Panc1 (cell line): ENCODE measurements around the gene UBLCP1. TPM values are rescaled to one million over a fixed set of nuclear protein-coding genes. Genes with fewer than 3 reads are reported as not detected.

Experiments
- ATAC-seq: fragments of 200-7000 bp; cut with Tn5 transposase; 2 replicates; pipeline ENCODE4 v1.9.1; 2020; ENCODE audit warnings: mild to moderate bottlenecking, moderate library complexity
- BruUV-seq: library from RNA; stranded (reverse); fragments of 400-500 nt; replicated peaks from 2 replicates; lab custom pipeline; 2021; lab: Mats Ljungman, UMichigan
- CTCF ChIA-PET: fragments of 300-600 bp; sonication (Branson Sonifier 250); formaldehyde crosslinking; loops from one replicate; lab custom pipeline; 2022; ENCODE audit warnings: antibody characterized with exemption; lab: Charles Lee
- POLR2A ChIA-PET: fragments of 300-600 bp; sonication (Branson Sonifier 250); formaldehyde crosslinking; loops from one replicate; lab custom pipeline; 2022; ENCODE audit warnings: antibody characterized with exemption; lab: Charles Lee
- DNase-seq: peaks from one replicate; pipeline ENCODE4 v3.0.0-alpha.2; 2010; ENCODE audit warnings: low read depth, low spot score
- H3K27ac ChIP-seq: 2 replicates; pipeline ENCODE4 v1.5.1; 2011; ENCODE audit warnings: mild to moderate bottlenecking, low read length, inconsistent platforms
- H3K27me3 ChIP-seq: fragments of 200-500 bp; sonication (Bioruptor generic); 2 replicates; pipeline ENCODE4 v1.6.0; 2014; ENCODE audit warnings: low read length, inconsistent platforms; ENCODE audit not compliant: control insufficient read depth, insufficient read depth
- H3K36me3 ChIP-seq: fragments of 200-500 bp; sonication (Bioruptor generic); 2 replicates; pipeline ENCODE4 v1.5.1; 2014; ENCODE audit warnings: inconsistent platforms, mild to moderate bottlenecking, low read length, moderate library complexity; ENCODE audit not compliant: control insufficient read depth, insufficient read depth
- H3K4me1 ChIP-seq: 2 replicates; pipeline ENCODE4 v1.5.1; 2011; ENCODE audit warnings: inconsistent platforms, mild to moderate bottlenecking, low read length, moderate library complexity; ENCODE audit not compliant: control insufficient read depth, insufficient read depth
- H3K4me3 ChIP-seq, 2 experiments: 2 replicates each; pipeline ENCODE4 v1.5.1; 2011 to 2012; ENCODE audit warnings: low read depth in 2 of 2, low read length in 2 of 2, mild to moderate bottlenecking in 2 of 2, inconsistent platforms in 1 of 2, moderate library complexity in 1 of 2
- H3K9me3 ChIP-seq: fragments of 200-500 bp; sonication (Bioruptor generic); 2 replicates; pipeline ENCODE4 v1.5.1; 2014; ENCODE audit warnings: low read depth, mild to moderate bottlenecking, inconsistent platforms, low read length, moderate library complexity; ENCODE audit not compliant: control insufficient read depth, insufficient read depth
- POLR2AphosphoS5 ChIP-seq: IDR thresholded peaks from 2 replicates; pipeline ENCODE4 v1.6.1; 2012; ENCODE audit warnings: mild to moderate bottlenecking, low read depth, low read length, moderate library complexity
- SIN3A ChIP-seq: IDR thresholded peaks from 2 replicates; pipeline ENCODE4 v1.6.1; 2012; ENCODE audit warnings: low read depth, mild to moderate bottlenecking, low read length, moderate library complexity, borderline replicate concordance; ENCODE audit not compliant: insufficient read depth
- TCF7L2 ChIP-seq: IDR thresholded peaks from 2 replicates; pipeline ENCODE4 v1.6.1; 2011; ENCODE audit warnings: mild to moderate bottlenecking, low read depth, low read length, inconsistent platforms
- in situ Hi-C: cut with HindIII; loops from 2 replicates; pipeline ENCODE4 v1.10.0; 2016; ENCODE audit warnings: low sequenced_read_pairs, low pct_unique_long_range_greater_than_20kb
- intact Hi-C: fragments of 100-400 bp; cut with micrococcal nuclease; formaldehyde crosslinking; loops from one replicate; pipeline ENCODE4 v1.10.0; 2022; ENCODE audit not compliant: unreplicated experiment
- total RNA-seq: library from RNA; stranded (reverse); gene quantifications from one replicate; pipeline ENCODE4 v1.2.1, GENCODE V29; 2021; ENCODE audit not compliant: unreplicated experiment
- TF ChIP-seq, protein P1 (sequence below), 2 experiments: IDR thresholded peaks; 2 replicates each; pipeline ENCODE4 v1.6.1; 2011 to 2012; ENCODE audit warnings: low read depth in 2 of 2, control low read depth in 1 of 2, low read length in 1 of 2, mild to moderate bottlenecking in 1 of 2, moderate library complexity in 1 of 2; ENCODE audit not compliant: insufficient read depth in 1 of 2
- TF ChIP-seq, protein P2 (sequence below): fragments of 450-650 bp; IDR thresholded peaks from 2 replicates; pipeline ENCODE4 v1.5.1; 2017; ENCODE audit warnings: mild to moderate bottlenecking

Gene UBLCP1
- total RNA-seq, 1 experiment from 2014 or later = 31.8 TPM

DNA sequence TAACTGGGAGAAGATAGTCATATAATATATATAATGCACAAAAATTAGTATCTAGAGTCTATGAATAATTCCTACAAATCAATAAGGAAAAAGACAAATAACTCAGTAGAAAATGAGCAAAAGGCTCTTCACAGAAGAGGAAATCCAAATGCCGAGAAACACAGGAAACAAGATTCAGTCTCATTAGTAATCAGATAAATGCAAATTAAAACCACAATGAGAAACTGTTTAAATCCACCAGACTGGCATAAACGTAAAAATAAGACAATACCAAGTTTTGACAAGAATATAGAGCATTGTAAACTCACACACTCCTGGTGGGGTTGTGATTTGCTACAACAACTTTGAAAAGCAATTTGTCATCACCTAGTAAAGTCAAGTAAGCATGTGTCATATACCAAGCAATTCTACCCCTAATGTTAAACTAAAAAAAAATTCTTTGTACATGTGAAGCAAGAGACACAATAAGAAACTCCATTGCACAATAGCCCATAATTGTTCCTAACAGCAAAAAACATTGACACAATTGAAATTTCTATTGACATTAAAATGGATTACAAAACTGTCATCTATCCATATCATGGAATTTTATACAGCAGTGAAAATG, 21.0 kb upstream of the UBLCP1 start:
- intact Hi-C loops = no loop called here
- TF ChIP-seq POLR2AphosphoS5 = no peak
- TF ChIP-seq, protein P1, sequence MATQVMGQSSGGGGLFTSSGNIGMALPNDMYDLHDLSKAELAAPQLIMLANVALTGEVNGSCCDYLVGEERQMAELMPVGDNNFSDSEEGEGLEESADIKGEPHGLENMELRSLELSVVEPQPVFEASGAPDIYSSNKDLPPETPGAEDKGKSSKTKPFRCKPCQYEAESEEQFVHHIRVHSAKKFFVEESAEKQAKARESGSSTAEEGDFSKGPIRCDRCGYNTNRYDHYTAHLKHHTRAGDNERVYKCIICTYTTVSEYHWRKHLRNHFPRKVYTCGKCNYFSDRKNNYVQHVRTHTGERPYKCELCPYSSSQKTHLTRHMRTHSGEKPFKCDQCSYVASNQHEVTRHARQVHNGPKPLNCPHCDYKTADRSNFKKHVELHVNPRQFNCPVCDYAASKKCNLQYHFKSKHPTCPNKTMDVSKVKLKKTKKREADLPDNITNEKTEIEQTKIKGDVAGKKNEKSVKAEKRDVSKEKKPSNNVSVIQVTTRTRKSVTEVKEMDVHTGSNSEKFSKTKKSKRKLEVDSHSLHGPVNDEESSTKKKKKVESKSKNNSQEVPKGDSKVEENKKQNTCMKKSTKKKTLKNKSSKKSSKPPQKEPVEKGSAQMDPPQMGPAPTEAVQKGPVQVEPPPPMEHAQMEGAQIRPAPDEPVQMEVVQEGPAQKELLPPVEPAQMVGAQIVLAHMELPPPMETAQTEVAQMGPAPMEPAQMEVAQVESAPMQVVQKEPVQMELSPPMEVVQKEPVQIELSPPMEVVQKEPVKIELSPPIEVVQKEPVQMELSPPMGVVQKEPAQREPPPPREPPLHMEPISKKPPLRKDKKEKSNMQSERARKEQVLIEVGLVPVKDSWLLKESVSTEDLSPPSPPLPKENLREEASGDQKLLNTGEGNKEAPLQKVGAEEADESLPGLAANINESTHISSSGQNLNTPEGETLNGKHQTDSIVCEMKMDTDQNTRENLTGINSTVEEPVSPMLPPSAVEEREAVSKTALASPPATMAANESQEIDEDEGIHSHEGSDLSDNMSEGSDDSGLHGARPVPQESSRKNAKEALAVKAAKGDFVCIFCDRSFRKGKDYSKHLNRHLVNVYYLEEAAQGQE (IDR thresholded peaks at IDR 0.05; ENCODE audit: insufficient read depth in 1 of 2, low read depth in 2 of 2, low read length in 1 of 2) = no peak
- TF ChIP-seq, protein P2, sequence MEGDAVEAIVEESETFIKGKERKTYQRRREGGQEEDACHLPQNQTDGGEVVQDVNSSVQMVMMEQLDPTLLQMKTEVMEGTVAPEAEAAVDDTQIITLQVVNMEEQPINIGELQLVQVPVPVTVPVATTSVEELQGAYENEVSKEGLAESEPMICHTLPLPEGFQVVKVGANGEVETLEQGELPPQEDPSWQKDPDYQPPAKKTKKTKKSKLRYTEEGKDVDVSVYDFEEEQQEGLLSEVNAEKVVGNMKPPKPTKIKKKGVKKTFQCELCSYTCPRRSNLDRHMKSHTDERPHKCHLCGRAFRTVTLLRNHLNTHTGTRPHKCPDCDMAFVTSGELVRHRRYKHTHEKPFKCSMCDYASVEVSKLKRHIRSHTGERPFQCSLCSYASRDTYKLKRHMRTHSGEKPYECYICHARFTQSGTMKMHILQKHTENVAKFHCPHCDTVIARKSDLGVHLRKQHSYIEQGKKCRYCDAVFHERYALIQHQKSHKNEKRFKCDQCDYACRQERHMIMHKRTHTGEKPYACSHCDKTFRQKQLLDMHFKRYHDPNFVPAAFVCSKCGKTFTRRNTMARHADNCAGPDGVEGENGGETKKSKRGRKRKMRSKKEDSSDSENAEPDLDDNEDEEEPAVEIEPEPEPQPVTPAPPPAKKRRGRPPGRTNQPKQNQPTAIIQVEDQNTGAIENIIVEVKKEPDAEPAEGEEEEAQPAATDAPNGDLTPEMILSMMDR = no peak
- TF ChIP-seq SIN3A = no peak
- ATAC-seq (no peak), DNase-seq (no peak)
- POLR2A ChIA-PET = no interaction called here
- H3K27me3 ChIP-seq = no peaks in the 10 kb centered on the region
- BruUV-seq = no TSS peak
- CTCF ChIA-PET = no interaction called here
- H3K36me3 ChIP-seq = no peaks in the 10 kb centered on the region
- no peaks in the 10 kb centered on the region for H3K9me3 ChIP-seq
- H3K4me3 ChIP-seq = no peak overlapping the region
- H3K4me1 ChIP-seq = peaks cover 6% of the 10 kb centered on the region; the same call in 1 of the 2 replicates
- no peak overlapping the region for H3K27ac ChIP-seq
- in situ Hi-C loops = no loop called here

DNA sequence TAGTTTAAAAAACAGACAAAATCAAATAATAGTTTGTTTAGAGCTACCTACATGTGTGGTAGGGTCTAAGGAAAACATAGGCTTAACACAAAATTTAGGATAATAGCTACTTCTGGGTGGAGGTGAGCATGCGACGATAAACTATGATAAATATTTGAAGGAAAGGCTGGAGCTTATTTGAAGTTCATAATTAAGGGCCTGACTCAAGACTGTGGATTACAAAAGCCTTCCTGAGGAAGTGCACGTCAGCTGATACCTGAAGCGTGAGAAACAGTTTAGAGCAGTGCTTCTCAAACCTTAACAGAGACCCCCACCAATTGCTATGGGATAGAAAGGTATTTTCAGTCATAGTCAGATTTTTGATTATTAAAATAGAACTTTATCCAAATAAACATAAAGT, 20.4 kb upstream of the UBLCP1 start:
- BruUV-seq = no TSS peak
- POLR2A ChIA-PET = no interaction called here
- CTCF ChIA-PET = no interaction called here
- TF ChIP-seq TCF7L2 = no peak
- TF ChIP-seq, protein P1 (IDR thresholded peaks at IDR 0.05; ENCODE audit: insufficient read depth in 1 of 2, low read depth in 2 of 2, low read length in 1 of 2) = no peak
- no peak for TF ChIP-seq POLR2AphosphoS5
- TF ChIP-seq, protein P2 = no peak
- TF ChIP-seq SIN3A = no peak
- in situ Hi-C loops = no loop called here
- Histone ChIP-seq H3K27me3 (no peaks in the 10 kb centered on the region), H3K9me3 (no peaks in the 10 kb centered on the region), H3K27ac (no peak overlapping the region), H3K4me1 (peaks cover 6% of the 10 kb centered on the region; the same call in 1 of the 2 replicates), H3K36me3 (no peaks in the 10 kb centered on the region), H3K4me3 (no peak overlapping the region)
- ATAC-seq = no peak
- intact Hi-C loops = no loop called here
- no peak for DNase-seq
